OCI-LY7 (cell line): ENCODE data around the gene NME7. TPM values are rescaled to one million over a fixed set of nuclear protein-coding genes. Genes with fewer than 3 reads are reported as not detected.

Source experiments
- BruUV-seq: library from RNA; stranded (reverse); fragments of 400-500 nt; replicated peaks from 2 replicates; lab custom pipeline; 2021; lab: Mats Ljungman, UMichigan
- CTCF ChIA-PET: fragments of 300-600 bp; sonication (Branson Sonifier 250); formaldehyde crosslinking; loops from one replicate; lab custom pipeline; 2022; ENCODE audit warnings: antibody characterized with exemption; ENCODE audit not compliant: unreplicated experiment; lab: Charles Lee
- POLR2A ChIA-PET: fragments of 300-600 bp; sonication (Branson Sonifier 250); formaldehyde crosslinking; loops from one replicate; lab custom pipeline; 2022; ENCODE audit warnings: antibody characterized with exemption; lab: Charles Lee
- DNase-seq: peaks from one replicate; pipeline ENCODE4 v3.0.0-alpha.2; 2015; ENCODE audit warnings: low spot score
- H2AFZ ChIP-seq: fragments of 200-600 bp; sonication (generic), shearing (Covaris generic); 2 replicates; pipeline ENCODE4 v1.6.1; 2014; ENCODE audit warnings: mild to moderate bottlenecking, antibody characterized with exemption, low read length, moderate library complexity
- H3K27ac ChIP-seq: fragments of 200-600 bp; sonication (generic); 2 replicates; pipeline ENCODE4 v1.5.1; 2014; ENCODE audit warnings: mixed run types, low read depth, mild to moderate bottlenecking, moderate library complexity, low read length, inconsistent platforms; ENCODE audit not compliant: poor library complexity, severe bottlenecking
- H3K36me3 ChIP-seq: fragments of 200-600 bp; sonication (generic); 2 replicates; pipeline ENCODE4 v1.6.1; 2014; ENCODE audit warnings: mild to moderate bottlenecking, antibody characterized with exemption, low read length, moderate library complexity, mixed read lengths; ENCODE audit not compliant: insufficient read depth
- H3K4me1 ChIP-seq: fragments of 200-600 bp; sonication (generic); 2 replicates; pipeline ENCODE4 v1.5.1; 2014; ENCODE audit warnings: mild to moderate bottlenecking, low read length; ENCODE audit not compliant: insufficient read depth, poor library complexity, severe bottlenecking
- H3K4me2 ChIP-seq: fragments of 200-600 bp; sonication (generic); 2 replicates; pipeline ENCODE4 v1.6.1; 2014; ENCODE audit warnings: mild to moderate bottlenecking, low read length
- H3K4me3 ChIP-seq: fragments of 200-600 bp; sonication (generic); 2 replicates; pipeline ENCODE4 v1.5.1; 2014; ENCODE audit warnings: mild to moderate bottlenecking, low read depth, low read length; ENCODE audit not compliant: poor library complexity, severe bottlenecking
- H3K79me2 ChIP-seq: fragments of 200-600 bp; sonication (generic); 2 replicates; pipeline ENCODE4 v1.6.1; 2016; ENCODE audit warnings: low read depth, mild to moderate bottlenecking, low read length, moderate library complexity, mixed read lengths; ENCODE audit not compliant: insufficient read depth
- H3K9me2 ChIP-seq: fragments of 200-600 bp; sonication (generic); 2 replicates; pipeline ENCODE4 v1.6.1; 2016; ENCODE audit warnings: mild to moderate bottlenecking, low read length, mixed read lengths; ENCODE audit not compliant: insufficient read depth
- H3K9me3 ChIP-seq: fragments of 200-600 bp; sonication (generic); 2 replicates; pipeline ENCODE4 v1.6.1; 2014; ENCODE audit warnings: mild to moderate bottlenecking, mixed run types, low read length, mixed read lengths
- H4K20me1 ChIP-seq: fragments of 200-600 bp; sonication (generic); 2 replicates; pipeline ENCODE4 v1.6.1; 2014; ENCODE audit warnings: mild to moderate bottlenecking, antibody characterized with exemption, low read length, moderate library complexity, mixed read lengths; ENCODE audit not compliant: insufficient read depth
- EZH2phosphoT487 ChIP-seq: fragments of 200-600 bp; sonication (generic); IDR thresholded peaks from 2 replicates; pipeline ENCODE4 v1.6.1; 2018; ENCODE audit warnings: low read depth, borderline replicate concordance, mild to moderate bottlenecking, mixed run types, antibody characterized with exemption, low read length, moderate library complexity, mixed read lengths
- intact Hi-C: fragments of 100-400 bp; cut with micrococcal nuclease; formaldehyde crosslinking; loops from one replicate; pipeline ENCODE4 v1.10.0; 2022; ENCODE audit not compliant: unreplicated experiment
- total RNA-seq, 2 experiments: library from RNA; depleted of rRNA in 1 of 2; stranded (reverse); fragments of >200 nt in 1 of 2; shearing (Covaris generic) in 1 of 2; gene quantifications; 2 replicates each; pipeline ENCODE4 v1.2.3, GENCODE V29; 2014 to 2022
- TF ChIP-seq, protein P1 (sequence below): fragments of 200-600 bp; sonication (generic); conservative IDR thresholded peaks from 2 replicates; pipeline ENCODE4 v1.5.1; 2014; ENCODE audit warnings: mild to moderate bottlenecking, antibody characterized with exemption, low read length, moderate library complexity, mixed read lengths

NME7 gene
- total RNA-seq, 2 experiments from 2014 or later = 9.3 to 17.0 TPM

DNA sequence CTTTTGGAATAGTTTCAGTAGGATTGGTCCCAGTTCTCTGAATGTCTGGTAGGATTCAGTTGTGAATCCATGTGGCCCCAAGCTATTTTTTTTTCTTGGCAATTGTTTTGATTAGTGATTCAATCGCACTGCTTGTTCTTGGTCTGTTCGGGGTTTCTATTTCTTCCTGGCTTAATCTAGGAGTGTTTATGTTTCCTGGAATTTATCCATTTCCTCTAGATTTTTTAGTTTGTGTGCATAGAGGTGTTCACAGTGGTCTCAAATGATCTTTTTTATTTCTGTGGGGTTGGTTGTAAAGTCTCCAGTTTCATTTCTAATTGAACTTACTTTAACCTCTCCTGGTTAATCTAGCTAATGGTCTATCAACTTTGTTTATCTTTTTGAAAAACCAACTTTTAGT is 117.6 kb downstream of the NME7 start:
- DNase-seq = no peak
- H3K36me3 ChIP-seq = no peaks in the 10 kb centered on the region
- H3K9me2 ChIP-seq = no peaks in the 10 kb centered on the region
- intact Hi-C loops = no loop called here
- no peaks in the 10 kb centered on the region for H3K9me3 ChIP-seq
- H3K27ac ChIP-seq = no peak overlapping the region
- TF ChIP-seq, protein P1, sequence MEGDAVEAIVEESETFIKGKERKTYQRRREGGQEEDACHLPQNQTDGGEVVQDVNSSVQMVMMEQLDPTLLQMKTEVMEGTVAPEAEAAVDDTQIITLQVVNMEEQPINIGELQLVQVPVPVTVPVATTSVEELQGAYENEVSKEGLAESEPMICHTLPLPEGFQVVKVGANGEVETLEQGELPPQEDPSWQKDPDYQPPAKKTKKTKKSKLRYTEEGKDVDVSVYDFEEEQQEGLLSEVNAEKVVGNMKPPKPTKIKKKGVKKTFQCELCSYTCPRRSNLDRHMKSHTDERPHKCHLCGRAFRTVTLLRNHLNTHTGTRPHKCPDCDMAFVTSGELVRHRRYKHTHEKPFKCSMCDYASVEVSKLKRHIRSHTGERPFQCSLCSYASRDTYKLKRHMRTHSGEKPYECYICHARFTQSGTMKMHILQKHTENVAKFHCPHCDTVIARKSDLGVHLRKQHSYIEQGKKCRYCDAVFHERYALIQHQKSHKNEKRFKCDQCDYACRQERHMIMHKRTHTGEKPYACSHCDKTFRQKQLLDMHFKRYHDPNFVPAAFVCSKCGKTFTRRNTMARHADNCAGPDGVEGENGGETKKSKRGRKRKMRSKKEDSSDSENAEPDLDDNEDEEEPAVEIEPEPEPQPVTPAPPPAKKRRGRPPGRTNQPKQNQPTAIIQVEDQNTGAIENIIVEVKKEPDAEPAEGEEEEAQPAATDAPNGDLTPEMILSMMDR = no peak
- no peak for TF ChIP-seq EZH2phosphoT487
- no peaks in the 10 kb centered on the region for H4K20me1 ChIP-seq
- POLR2A ChIA-PET = interaction anchor here (0.7 to 1.2 kb wide), 2 partner anchors 10 to 1692 kb away, joined by 3 to 4 read pairs; no protein-coding TSS in a partner anchor
- H3K4me1 ChIP-seq = no peaks in the 10 kb centered on the region
- H3K79me2 ChIP-seq = no peaks in the 10 kb centered on the region
- no peak overlapping the region for H2AFZ ChIP-seq
- BruUV-seq = no TSS peak
- CTCF ChIA-PET = no interaction called here
- H3K4me2 ChIP-seq = no peak overlapping the region
- no peak overlapping the region for H3K4me3 ChIP-seq

DNA sequence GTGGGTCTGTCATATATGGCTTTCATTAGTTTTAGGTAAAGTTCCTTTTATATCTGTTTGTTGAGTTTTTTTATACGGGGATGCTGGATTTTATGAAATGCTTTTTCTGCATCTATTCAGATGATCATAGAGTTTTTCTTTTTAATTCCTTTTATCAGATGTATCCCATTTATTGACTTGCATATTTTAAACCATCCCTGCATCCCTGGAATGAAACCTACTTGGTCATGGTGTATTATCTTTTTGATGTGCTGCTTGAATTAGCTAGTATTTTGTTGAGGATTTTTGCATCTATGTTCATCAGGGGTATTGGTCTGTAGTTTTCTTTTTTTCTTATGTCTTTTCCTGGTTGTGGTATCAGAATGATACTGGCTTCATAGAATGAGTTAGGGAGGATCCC is 118.0 kb downstream of the NME7 start:
- Histone ChIP-seq H3K9me3 (no peaks in the 10 kb centered on the region), H2AFZ (no peak overlapping the region), H3K4me1 (no peaks in the 10 kb centered on the region), H3K4me2 (no peak overlapping the region), H4K20me1 (no peaks in the 10 kb centered on the region), H3K79me2 (no peaks in the 10 kb centered on the region), H3K4me3 (no peak overlapping the region), H3K36me3 (no peaks in the 10 kb centered on the region), H3K27ac (no peak overlapping the region), H3K9me2 (no peaks in the 10 kb centered on the region)
- BruUV-seq = no TSS peak
- CTCF ChIA-PET = no interaction called here
- DNase-seq = no peak
- TF ChIP-seq EZH2phosphoT487 = no peak
- TF ChIP-seq, protein P1 = no peak
- intact Hi-C loops = no loop called here
- POLR2A ChIA-PET = interaction anchor here (0.7 to 1.2 kb wide), 2 partner anchors 10 to 1692 kb away, joined by 3 to 4 read pairs; no protein-coding TSS in a partner anchor

DNA sequence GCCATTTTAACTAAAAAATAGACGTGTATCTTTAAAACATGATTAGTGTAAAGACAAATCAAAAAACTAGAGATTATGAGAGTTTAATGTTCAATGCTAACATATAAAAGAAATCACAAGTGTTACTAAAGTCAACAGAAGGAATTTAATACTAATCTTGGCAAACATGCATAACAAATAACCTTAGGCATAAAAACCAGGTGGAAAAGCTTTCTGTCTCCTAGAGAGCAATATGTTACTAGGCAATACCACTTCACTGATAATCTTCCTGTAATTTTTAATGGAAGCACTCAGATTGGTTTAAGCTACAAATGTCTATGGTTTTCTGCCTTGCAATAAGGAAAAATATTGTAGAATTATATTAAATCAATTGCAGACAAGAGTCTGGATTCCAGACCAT is 121.9 kb downstream of the NME7 start:
- no peaks in the 10 kb centered on the region for H3K36me3 ChIP-seq
- no peaks in the 10 kb centered on the region for H3K9me3 ChIP-seq
- no peak overlapping the region for H2AFZ ChIP-seq
- DNase-seq = no peak
- no peaks in the 10 kb centered on the region for H3K79me2 ChIP-seq
- no peak overlapping the region for H3K4me3 ChIP-seq
- intact Hi-C loops = no loop called here
- no TSS peak for BruUV-seq
- no peaks in the 10 kb centered on the region for H4K20me1 ChIP-seq
- H3K4me2 ChIP-seq = no peak overlapping the region
- H3K27ac ChIP-seq = no peak overlapping the region
- H3K9me2 ChIP-seq = no peaks in the 10 kb centered on the region; the same call in 1 of the 2 replicates
- H3K4me1 ChIP-seq = no peaks in the 10 kb centered on the region
- POLR2A ChIA-PET = no interaction called here
- CTCF ChIA-PET = no interaction called here
- TF ChIP-seq, protein P1 = no peak
- no peak for TF ChIP-seq EZH2phosphoT487
